Mucosa of stomach (tissue), 1 donor: ENCODE measurements around the gene PHACTR1.
"Not testable (repeated sequence)": the region's sequence is repeated elsewhere in the genome, so short reads cannot be mapped to it uniquely, and the experiment has no call there.

Experiments used
- H3K27me3 ChIP-seq: one replicate; pipeline ENCODE4 v1.7.0; 2013; ENCODE audit warnings: mild to moderate bottlenecking, low read length; ENCODE audit not compliant: control insufficient read depth, insufficient read depth
- H3K36me3 ChIP-seq: one replicate; pipeline ENCODE4 v1.7.0; 2013; ENCODE audit warnings: low read length; ENCODE audit not compliant: control insufficient read depth, insufficient read depth
- H3K4me1 ChIP-seq: one replicate; pipeline ENCODE4 v1.7.0; 2013; ENCODE audit warnings: mild to moderate bottlenecking, low read length; ENCODE audit not compliant: control insufficient read depth, insufficient read depth
- H3K4me3 ChIP-seq: one replicate; pipeline ENCODE4 v1.7.0; 2013; ENCODE audit warnings: low read length
- H3K9ac ChIP-seq: one replicate; pipeline ENCODE4 v1.7.0; 2013; ENCODE audit warnings: mild to moderate bottlenecking, low read length, moderate library complexity
- H3K9me3 ChIP-seq: one replicate; pipeline ENCODE4 v1.7.0; 2013; ENCODE audit warnings: mild to moderate bottlenecking, low read length, moderate library complexity; ENCODE audit not compliant: control insufficient read depth
- donor health status: Pancreatic carcinoma.

The PHACTR1 gene

GRCh38 chr6:12929678-12930077 lies 213.1 kb downstream of the PHACTR1 start:
- H3K4me3 ChIP-seq: no peak overlapping the region
- H3K9ac ChIP-seq: no peak overlapping the region
- no peaks in the 10 kb centered on the region for H3K4me1 ChIP-seq
- no peaks in the 10 kb centered on the region for H3K27me3 ChIP-seq
- H3K36me3 ChIP-seq: no peaks in the 10 kb centered on the region
- H3K9me3 ChIP-seq: no peaks in the 10 kb centered on the region

- no peaks in the 10 kb centered on the region for H3K9me3 ChIP-seq
- H3K4me3 ChIP-seq: no peak overlapping the region
- H3K4me1 ChIP-seq: no peaks in the 10 kb centered on the region
These were observed 215.1 kb downstream of the PHACTR1 start for GRCh38 chr6:12931639-12932038.

DNA sequence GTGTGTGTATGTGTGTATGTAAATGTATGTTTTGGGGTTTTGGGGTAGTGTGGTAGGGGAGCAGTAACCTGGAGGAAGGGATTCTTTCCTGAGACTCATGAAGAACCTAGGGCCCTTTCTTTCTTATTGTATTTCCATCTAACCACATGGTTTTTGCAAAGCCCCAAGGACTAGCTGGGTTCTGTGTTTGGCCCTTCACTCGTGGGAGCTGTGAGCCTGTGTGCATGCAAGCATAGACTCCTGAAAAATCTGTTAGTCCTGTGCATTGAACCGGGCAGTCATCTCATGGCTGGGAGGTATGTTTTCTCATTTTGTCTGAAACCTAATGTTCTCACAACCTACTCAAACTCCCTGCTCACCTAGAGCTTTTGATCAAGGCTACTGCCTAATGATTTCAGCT lies 219.1 kb downstream of the PHACTR1 start:
- H3K9me3 ChIP-seq: no peaks in the 10 kb centered on the region
- no peak overlapping the region for H3K4me3 ChIP-seq
- no peak overlapping the region for H3K9ac ChIP-seq
- H3K36me3 ChIP-seq: no peaks in the 10 kb centered on the region
- H3K27me3 ChIP-seq: no peaks in the 10 kb centered on the region
- no peaks in the 10 kb centered on the region for H3K4me1 ChIP-seq

More at GRCh38 chr6:12931639-12932038, 215.1 kb downstream of the PHACTR1 start:
- no peaks in the 10 kb centered on the region for H3K36me3 ChIP-seq
- H3K27me3 ChIP-seq: no peaks in the 10 kb centered on the region
- H3K9ac ChIP-seq: no peak overlapping the region

DNA sequence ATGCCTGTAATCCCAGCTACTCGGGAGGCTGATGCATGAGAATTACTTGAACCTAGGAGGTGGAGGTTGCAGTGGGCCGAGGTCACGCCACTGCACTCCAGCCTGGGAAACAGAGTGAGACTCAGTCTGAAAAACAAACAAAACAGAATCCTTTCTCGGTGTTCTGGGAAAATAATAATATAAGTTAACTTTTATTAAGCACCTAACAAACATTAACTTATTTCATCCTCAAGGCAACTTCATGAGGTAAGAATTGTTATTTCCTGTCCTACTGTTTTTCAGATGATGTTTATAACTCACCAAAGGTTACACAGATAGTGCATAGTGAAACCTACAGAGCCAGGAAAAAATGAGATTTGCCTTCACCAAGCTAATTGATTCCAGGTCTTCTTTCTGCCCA lies 221.4 kb downstream of the PHACTR1 start:
- Histone ChIP-seq H3K9ac (no peak overlapping the region), H3K27me3 (no peaks in the 10 kb centered on the region), H3K4me1 (no peaks in the 10 kb centered on the region), H3K4me3 (no peak overlapping the region), H3K9me3 (no peaks in the 10 kb centered on the region), H3K36me3 (no peaks in the 10 kb centered on the region)

- no peaks in the 10 kb centered on the region for H3K36me3 ChIP-seq
- no peak overlapping the region for H3K4me3 ChIP-seq
- H3K4me1 ChIP-seq: no peaks in the 10 kb centered on the region
- no peak overlapping the region for H3K9ac ChIP-seq
- H3K9me3 ChIP-seq: no peaks in the 10 kb centered on the region
- no peaks in the 10 kb centered on the region for H3K27me3 ChIP-seq
These were observed 222.7 kb downstream of the PHACTR1 start for GRCh38 chr6:12939314-12939713.

GRCh38 chr6:12941422-12941821 lies 224.9 kb downstream of the PHACTR1 start:
- Histone ChIP-seq H3K27me3 (no peaks in the 10 kb centered on the region), H3K4me3 (no peak overlapping the region), H3K9ac (no peak overlapping the region), H3K9me3 (no peaks in the 10 kb centered on the region), H3K4me1 (no peaks in the 10 kb centered on the region), H3K36me3 (no peaks in the 10 kb centered on the region)

GRCh38 chr6:12943549-12943948 lies 227.0 kb downstream of the PHACTR1 start:
- H3K9ac ChIP-seq: no peak overlapping the region

GRCh38 chr6:12944001-12944400 lies 227.4 kb downstream of the PHACTR1 start:
- Histone ChIP-seq H3K9ac (no peak overlapping the region), H3K36me3 (no peaks in the 10 kb centered on the region), H3K9me3 (no peaks in the 10 kb centered on the region), H3K4me3 (no peak overlapping the region), H3K27me3 (no peaks in the 10 kb centered on the region), H3K4me1 (no peaks in the 10 kb centered on the region)

More at GRCh38 chr6:12943549-12943948, 227.0 kb downstream of the PHACTR1 start:
- no peaks in the 10 kb centered on the region for H3K4me1 ChIP-seq
- H3K27me3 ChIP-seq: no peaks in the 10 kb centered on the region
- no peaks in the 10 kb centered on the region for H3K9me3 ChIP-seq
- H3K4me3 ChIP-seq: no peak overlapping the region
- no peaks in the 10 kb centered on the region for H3K36me3 ChIP-seq

DNA sequence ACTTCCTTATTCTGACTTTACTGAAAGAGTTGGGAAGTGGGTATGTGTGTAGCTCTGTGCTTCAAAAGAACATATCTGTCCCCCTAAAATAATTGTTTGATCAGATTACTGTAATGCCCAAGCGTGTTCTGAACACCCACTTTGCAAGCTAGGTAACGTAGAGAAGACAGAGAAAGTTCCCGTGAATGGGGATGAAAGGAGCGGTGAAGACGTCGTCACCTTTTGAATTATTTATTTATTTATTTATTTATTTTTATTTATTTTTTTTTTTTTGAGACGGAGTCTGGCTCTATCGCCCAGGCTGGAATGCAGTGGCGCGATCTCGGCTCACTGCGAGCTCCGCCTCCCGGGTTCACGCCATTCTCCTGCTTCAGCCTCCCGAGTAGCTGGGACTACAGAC lies 228.0 kb downstream of the PHACTR1 start:
- not testable (repeated sequence) for H3K9ac ChIP-seq, H3K4me1 ChIP-seq, H3K27me3 ChIP-seq, H3K36me3 ChIP-seq, H3K4me3 ChIP-seq, H3K9me3 ChIP-seq

DNA sequence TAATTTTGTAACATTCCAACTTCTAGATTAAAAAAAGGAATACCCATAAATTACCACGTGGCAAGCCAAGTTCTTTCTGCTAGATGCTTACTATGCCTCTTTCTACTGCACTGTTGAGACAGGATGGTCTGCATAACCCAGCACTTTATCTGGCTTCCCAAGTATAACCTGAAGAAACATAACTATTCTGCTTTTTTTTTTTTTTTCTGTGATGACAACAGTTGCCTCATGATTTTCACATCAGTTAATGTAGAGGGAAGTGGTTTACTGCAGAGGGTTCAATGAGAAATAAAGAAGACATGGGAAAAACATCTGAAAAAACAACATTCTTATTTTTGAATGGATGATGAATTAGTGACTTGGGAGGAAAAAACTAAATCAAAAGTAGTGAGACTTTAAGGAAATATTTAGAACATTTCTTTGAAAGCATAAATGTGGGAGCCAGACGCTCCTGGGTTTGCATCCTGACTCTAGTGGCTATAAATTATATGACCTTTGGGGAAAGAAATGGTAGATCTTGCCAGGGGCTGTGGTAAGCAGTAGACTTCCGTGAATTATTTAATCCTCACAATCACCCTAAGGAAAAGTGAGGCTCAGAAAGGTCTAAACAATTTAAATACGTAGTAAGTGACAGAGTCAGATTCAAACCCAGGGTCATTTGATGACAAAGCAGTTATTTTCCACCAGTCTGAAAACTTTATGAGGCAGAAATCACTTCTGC lies 230.7 kb downstream of the PHACTR1 start:
- Histone ChIP-seq H3K9ac (no peak overlapping the region), H3K4me1 (no peaks in the 10 kb centered on the region), H3K36me3 (no peaks in the 10 kb centered on the region), H3K9me3 (no peaks in the 10 kb centered on the region), H3K27me3 (no peaks in the 10 kb centered on the region), H3K4me3 (no peak overlapping the region)

DNA sequence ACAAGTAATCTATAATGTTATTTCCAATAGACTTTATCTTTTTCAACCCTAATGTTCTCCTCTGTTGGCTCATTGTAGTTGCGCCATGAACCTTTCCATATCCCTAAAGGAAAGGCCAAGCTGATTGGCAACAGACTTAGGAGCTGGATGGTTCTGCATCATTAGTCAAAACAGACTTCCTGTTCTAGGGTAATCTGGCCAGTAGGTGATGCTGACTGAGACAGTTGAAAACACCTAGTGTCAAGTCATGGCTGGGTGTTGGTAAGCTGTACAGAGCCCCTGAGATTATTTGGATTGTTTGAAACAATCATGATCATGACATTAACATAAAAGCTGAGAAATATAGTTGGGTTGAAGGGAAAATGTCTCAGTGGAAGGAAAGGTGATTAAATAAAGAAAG lies 231.4 kb downstream of the PHACTR1 start:
- Histone ChIP-seq H3K36me3 (no peaks in the 10 kb centered on the region), H3K4me3 (no peak overlapping the region), H3K9ac (no peak overlapping the region), H3K9me3 (no peaks in the 10 kb centered on the region), H3K27me3 (no peaks in the 10 kb centered on the region), H3K4me1 (no peaks in the 10 kb centered on the region)

- no peaks in the 10 kb centered on the region for H3K4me1 ChIP-seq
- H3K9ac ChIP-seq: no peak overlapping the region
- no peaks in the 10 kb centered on the region for H3K36me3 ChIP-seq
- H3K4me3 ChIP-seq: no peak overlapping the region
- H3K27me3 ChIP-seq: no peaks in the 10 kb centered on the region
- no peaks in the 10 kb centered on the region for H3K9me3 ChIP-seq
These were observed 234.4 kb downstream of the PHACTR1 start for GRCh38 chr6:12950976-12951375.

GRCh38 chr6:12951415-12951814 lies 234.8 kb downstream of the PHACTR1 start:
- H3K27me3 ChIP-seq: no peaks in the 10 kb centered on the region
- no peak overlapping the region for H3K9ac ChIP-seq
- H3K36me3 ChIP-seq: no peaks in the 10 kb centered on the region
- no peaks in the 10 kb centered on the region for H3K4me1 ChIP-seq
- no peaks in the 10 kb centered on the region for H3K9me3 ChIP-seq
- H3K4me3 ChIP-seq: no peak overlapping the region
